H4 (cell line): Measurements from ENCODE around the gene HYAL3. TPM values are rescaled to one million over a fixed set of nuclear protein-coding genes. Genes with fewer than 3 reads are reported as not detected.
"Not testable (repeated sequence)": the region's sequence is repeated elsewhere in the genome, so short reads cannot be mapped to it uniquely, and the experiment has no call there.

ENCODE experiments used
- DNase-seq: peaks from one replicate; pipeline ENCODE4 v3.0.0-alpha.2; 2015; ENCODE audit warnings: low spot score
- total RNA-seq: library from RNA; depleted of rRNA; stranded (reverse); fragments of >200 nt; shearing (Covaris generic); gene quantifications from 2 replicates; pipeline ENCODE4 v1.2.3, GENCODE V29; 2014

HYAL3 gene
- total RNA-seq, 1 experiment from 2014 or later: 2.8 TPM

DNA sequence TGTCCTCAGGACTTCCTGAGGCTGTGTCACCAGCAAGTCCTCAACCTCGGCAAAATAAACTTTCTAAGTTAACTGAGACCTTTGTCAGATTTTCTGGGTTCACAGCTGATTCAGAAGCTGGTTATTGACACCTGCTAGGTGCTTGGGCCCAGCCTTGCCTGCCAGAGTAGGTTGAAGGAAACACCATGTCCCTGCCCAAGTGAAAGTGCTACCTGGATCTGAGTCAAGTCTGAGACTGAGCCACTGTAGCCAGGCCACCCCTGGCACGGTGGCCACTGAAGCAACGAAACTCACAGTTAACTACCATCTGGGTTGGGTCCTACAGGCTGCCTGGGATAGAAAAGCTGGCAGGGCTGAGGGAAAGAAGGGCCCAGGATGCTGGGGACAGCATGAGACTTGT is 15.1 kb upstream of the HYAL3 start:
- DNase-seq: no peak

GRCh38 chr3:50312041-50312440 is 12.8 kb upstream of the HYAL3 start:
- DNase-seq: not testable (repeated sequence)

GRCh38 chr3:50304601-50305000 is 5.4 kb upstream of the HYAL3 start:
- no peak for DNase-seq

GRCh38 chr3:50303013-50303815 is 4.0 kb upstream of the HYAL3 start, which contains the start of gene HYAL1:
TSS of gene HYAL1 (minus strand) at chr3:50303574. CDS start at chr3:50302956, 618 bp downstream.
- DNase-seq: no peak

GRCh38 chr3:50302095-50303012 is 3.1 kb upstream of the HYAL3 start:
- no peak for DNase-seq

GRCh38 chr3:50300681-50301254 is 1.6 kb upstream of the HYAL3 start:
- no peak for DNase-seq

DNA sequence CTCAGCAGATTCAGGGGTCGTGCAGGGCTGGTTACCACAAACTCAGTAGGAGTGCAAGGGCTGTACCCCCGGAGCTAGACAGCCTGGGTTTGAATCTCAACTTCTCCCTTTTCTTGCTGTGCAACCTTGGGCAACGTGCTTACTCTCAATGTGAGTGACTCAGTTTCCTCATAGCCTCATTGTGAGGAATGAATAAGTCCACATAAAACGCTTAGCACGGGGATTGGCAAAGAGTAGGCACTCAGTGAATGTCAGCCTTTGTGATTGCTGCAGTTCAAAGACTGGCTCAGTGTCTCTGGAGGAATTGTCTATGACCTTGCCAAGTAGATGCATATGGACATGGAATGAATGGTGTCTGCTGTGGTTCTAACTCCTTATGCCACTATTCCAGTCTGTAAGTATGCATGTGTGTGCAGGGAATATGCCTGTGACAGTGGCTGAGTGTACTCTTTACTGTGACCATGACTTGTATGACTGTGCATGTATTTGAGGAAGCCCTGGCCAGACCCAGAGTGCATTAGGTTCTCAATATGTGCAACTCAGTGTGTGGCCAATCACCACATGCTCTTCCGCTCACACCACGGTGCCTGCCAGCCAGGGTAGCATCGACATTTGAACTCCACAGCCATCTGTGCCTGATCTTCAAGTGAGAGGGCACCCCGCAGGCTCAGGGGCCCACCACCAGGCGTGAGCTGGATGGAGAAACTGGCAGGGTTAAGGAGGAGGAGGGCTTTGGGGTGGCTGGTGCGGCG is 900 bp upstream of the HYAL3 start:
- DNase-seq: no peak

DNA sequence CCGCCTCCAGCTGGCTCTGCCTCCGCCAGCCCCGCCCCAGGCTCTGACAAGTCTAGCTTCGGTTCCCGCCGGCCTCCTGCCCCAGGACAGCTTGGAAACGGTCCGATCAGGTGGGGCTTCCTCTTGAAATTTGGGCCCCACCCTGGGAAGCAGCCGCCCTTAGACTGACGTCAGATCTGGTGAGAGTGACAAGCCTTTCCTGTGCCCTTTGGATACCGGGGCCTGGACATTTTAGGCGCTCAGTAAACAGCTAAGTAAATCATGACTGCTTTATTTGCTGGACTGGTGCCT is 378 bp upstream of the HYAL3 start:
- DNase-seq: no peak

GRCh38 chr3:50297896-50298725 is 1.1 kb downstream of the HYAL3 start:
- DNase-seq: no peak

DNA sequence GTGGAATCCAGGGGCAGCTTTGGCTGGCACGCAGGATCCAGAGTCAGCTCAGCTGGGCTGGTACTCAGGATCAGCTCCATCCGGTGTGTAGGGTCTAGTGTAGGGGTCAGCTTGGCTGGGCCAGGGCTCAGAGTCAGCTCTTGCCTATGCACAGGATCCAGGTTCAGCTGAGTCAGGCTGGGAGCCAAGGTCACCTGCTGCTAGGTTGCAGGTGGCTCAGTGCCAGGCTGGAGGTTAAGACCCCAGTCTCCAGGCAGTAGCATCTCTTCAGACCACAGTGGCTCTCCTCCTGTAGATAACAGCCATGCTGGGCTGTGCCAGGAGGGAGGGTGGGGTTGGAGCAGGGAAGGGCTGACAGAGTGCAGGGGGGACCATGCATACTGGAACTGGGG is 1.8 kb downstream of the HYAL3 start:
- DNase-seq: no peak

DNA sequence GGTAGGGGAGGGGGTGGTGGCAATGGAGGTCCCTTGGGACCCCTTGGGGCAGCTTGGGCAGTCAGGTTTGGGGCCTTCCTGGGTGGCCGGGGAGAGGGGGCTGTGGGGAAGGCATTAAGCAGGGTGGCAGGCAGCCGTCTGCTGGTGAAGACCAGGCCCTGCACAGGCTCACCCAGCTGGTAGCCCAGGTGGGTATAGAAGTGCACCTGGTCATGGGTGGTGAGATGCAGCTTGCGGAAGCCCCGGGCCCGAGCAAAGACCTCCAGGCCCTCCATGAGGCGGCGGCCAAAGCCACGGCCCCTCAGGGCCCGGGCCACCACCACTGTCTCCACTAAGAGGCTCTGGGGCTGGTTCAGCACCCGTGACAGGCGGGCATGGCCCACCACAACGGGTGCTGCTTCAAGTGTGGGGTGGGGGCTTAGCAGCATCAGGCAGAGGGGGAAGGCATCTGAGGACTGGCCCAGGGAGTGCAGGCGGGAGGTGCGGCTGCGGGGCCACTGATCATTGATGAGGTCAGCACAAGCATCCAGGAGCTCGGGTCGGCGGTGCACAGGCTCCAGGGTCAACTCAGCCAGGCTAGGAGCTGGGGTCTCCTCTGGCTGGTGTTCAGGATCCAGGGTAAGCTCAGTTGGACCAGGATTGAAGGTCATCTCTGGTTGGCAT is 2.4 kb downstream of the HYAL3 start:
- DNase-seq: no peak

DNA sequence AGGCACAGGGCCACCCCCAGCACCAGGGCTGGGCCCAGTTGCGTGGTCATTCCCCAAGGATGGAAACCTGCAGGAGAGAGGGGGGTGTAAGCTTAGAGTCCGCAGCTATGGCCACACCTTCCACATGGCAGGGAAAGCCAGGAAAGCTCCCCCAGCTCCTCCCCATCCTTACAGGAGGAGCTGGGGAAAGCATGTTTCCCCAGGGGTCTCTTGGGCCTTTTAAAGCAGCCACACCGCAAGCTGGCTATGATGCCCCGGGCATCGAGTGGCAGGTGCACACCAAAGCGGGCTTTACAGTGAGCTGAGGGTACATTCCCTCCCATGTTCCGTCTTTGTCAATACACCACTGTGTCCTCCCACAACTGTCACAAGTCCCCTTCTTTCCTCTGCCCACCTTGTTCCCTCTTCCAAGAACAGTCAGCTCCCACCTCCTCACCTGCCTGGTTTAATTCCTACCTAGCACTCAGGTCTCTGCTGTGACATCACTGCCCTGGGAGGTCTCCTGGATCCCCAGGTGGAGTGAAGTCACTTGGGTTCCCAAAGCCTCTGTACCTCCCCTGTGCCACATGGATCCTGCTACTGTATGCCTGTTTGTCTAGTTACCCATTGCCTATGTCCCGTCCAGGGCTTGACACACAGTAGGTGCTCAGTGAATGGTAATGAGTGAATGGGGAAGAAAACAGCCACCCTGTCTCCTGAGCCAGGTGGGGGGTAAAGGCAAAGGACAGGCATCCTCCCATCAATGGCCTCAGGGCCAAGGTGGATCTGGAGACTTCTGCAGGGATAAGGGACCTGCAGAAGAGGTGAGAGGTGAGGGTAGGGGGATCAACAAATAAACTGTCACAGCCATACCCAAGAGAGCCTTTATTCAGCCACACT is 3.4 kb downstream of the HYAL3 start:
- no peak for DNase-seq

GRCh38 chr3:50294492-50295403 is 4.5 kb downstream of the HYAL3 start:
- DNase-seq: no peak

GRCh38 chr3:50294089-50294488 is 5.1 kb downstream of the HYAL3 start:
- DNase-seq: no peak

- no peak for DNase-seq
Measured at GRCh38 chr3:50293079-50293801, 6.0 kb downstream of the HYAL3 start.

GRCh38 chr3:50292159-50293078 is 6.8 kb downstream of the HYAL3 start, which contains the start of gene IFRD2:
TSS of gene IFRD2 (minus strand) at chr3:50292429. CDS start at chr3:50292274, 155 bp downstream.
- peak; percentile 94 for DNase-seq
